ENCODE results near the gene PATZ1.

The PATZ1 gene

DNA sequence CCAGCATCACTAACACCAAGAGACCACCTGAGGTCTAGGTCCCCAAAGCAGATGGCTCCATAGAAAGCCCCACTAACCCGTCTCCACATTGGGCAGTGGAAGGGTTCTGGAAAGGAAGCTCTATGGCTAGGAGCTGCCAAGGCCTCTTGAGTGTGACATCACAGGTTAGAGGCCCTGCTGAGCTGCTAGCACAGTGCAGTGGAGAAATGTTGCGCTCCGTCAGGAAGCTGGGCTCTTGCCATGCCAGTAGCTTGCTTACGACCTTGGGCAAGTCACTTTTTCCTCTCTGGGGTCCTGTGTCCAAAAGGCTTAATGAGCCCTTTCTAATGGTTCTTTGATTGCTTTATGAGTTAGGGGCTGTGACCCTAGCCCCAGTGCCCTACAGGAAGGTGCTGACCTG, 64.4 kb downstream of the PATZ1 start:
- no peak for DNase-seq

DNA sequence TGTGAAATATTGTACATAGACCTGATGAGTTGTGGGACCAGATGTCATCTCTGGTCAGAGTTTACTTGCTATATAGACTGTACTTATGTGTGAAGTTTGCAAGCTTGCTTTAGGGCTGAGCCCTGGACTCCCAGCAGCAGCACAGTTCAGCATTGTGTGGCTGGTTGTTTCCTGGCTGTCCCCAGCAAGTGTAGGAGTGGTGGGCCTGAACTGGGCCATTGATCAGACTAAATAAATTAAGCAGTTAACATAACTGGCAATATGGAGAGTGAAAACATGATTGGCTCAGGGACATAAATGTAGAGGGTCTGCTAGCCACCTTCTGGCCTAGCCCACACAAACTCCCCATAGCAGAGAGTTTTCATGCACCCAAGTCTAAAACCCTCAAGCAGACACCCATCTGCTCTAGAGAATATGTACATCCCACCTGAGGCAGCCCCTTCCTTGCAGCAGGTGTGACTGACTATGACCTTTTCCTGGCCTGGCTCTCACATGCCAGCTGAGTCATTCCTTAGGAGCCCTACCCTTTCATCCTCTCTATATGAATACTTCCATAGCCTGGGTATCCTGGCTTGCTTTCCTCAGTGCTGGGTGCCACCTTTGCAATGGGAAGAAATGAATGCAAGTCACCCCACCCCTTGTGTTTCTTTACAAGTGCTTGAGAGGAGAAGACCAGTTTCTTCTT, 66.2 kb downstream of the PATZ1 start:
- no peak for DNase-seq

DNA sequence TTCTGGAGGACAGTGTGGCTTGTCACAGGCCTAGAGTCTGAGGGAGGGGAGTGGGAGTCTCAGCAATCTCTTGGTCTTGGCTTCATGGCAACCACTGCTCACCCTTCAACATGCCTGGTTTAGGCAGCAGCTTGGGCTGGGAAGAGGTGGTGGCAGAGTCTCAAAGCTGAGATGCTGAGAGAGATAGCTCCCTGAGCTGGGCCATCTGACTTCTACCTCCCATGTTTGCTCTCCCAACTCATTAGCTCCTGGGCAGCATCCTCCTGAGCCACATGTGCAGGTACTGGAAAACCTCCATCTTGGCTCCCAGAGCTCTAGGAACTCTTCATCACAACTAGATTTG, 66.8 kb downstream of the PATZ1 start:
- DNase-seq = no peak

DNA sequence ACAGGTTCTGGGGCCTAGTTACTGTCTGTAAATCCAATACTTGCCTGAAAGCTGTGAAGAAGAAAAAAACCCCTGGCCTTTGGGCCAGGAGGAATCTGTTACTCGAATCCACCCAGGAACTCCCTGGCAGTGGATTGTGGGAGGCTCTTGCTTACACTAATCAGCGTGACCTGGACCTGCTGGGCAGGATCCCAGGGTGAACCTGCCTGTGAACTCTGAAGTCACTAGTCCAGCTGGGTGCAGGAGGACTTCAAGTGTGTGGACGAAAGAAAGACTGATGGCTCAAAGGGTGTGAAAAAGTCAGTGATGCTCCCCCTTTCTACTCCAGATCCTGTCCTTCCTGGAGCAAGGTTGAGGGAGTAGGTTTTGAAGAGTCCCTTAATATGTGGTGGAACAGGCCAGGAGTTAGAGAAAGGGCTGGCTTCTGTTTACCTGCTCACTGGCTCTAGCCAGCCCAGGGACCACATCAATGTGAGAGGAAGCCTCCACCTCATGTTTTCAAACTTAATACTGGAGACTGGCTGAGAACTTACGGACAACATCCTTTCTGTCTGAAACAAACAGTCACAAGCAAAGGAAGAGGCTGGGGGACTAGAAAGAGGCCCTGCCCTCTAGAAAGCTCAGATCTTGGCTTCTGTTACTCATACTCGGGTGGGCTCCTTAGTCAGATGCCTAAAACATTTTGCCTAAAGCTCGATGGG, 67.4 kb downstream of the PATZ1 start:
- DNase-seq = no peak

DNA sequence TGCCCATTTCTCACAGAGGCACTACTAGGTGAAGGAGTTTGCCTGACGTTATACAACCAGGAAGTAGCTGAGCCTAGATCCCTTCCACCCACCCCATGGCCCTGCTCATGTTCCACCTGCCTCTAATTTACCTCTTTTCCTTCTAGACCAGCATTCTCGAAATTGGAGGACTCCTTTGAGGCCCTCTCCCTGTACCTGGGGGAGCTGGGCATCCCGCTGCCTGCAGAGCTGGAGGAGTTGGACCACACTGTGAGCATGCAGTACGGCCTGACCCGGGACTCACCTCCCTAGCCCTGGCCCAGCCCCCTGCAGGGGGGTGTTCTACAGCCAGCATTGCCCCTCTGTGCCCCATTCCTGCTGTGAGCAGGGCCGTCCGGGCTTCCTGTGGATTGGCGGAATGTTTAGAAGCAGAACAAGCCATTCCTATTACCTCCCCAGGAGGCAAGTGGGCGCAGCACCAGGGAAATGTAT, 68.0 kb downstream of the PATZ1 start:
- DNase-seq = no peak

DNA sequence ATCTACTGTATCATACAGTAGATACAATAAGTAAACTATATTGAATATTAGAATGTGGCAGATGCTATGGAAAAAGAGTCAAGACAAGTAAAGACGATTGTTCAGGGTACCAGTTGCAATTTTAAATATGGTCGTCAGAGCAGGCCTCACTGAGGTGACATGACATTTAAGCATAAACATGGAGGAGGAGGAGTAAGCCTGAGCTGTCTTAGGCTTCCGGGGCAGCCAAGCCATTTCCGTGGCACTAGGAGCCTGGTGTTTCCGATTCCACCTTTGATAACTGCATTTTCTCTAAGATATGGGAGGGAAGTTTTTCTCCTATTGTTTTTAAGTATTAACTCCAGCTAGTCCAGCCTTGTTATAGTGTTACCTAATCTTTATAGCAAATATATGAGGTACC, 68.4 kb downstream of the PATZ1 start:
- DNase-seq = no peak

DNA sequence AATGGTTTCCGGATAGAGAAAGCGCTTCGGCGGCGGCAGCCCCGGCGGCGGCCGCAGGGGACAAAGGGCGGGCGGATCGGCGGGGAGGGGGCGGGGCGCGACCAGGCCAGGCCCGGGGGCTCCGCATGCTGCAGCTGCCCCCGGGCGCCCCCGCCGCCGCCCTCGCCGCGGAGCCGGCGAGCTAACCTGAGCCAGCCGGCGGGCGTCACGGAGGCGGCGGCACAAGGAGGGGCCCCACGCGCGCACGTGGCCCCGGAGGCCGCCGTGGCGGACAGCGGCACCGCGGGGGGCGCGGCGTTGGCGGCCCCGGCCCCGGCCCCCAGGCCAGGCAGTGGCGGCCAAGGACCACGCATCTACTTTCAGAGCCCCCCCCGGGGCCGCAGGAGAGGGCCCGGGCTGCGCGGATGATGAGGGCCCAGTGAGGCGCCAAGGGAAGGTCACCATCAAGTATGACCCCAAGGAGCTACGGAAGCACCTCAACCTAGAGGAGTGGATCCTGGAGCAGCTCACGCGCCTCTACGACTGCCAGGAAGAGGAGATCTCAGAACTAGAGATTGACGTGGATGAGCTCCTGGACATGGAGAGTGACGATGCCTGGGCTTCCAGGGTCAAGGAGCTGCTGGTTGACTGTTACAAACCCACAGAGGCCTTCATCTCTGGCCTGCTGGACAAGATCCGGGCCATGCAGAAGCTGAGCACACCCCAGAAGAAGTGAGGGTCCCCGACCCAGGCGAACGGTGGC, 69.5 kb downstream of the PATZ1 start:
- DNase-seq = no peak
